Activated T-cell treated with anti-CD3 and anti-CD28 coated beads, Interleukin-2, amount 50 U/mL, for 72 hours (primary cell): ENCODE data around the gene CYB5R3. TPM values are rescaled to one million over a fixed set of nuclear protein-coding genes. Genes with fewer than 3 reads are reported as not detected.

Source experiments
- ATAC-seq, 2 donors: fragments of 150-1000 bp; cut with Tn5 transposase; replicated peaks in 1 of 2; 2 replicates each; pipeline ENCODE4 v1.10.0; 2021; ENCODE audit warnings: moderate library complexity in 2 of 2, mild to moderate bottlenecking in 1 of 2
- DNase-seq, 2 donors: peaks; one replicate each; pipeline ENCODE4 v3.0.0; 2021 to 2022; ENCODE audit warnings: mixed read lengths in 1 of 2
- H3K27ac Mint-ChIP-seq: one replicate; pipeline ENCODE4 v1.8.0; 2022; ENCODE audit warnings: mild to moderate bottlenecking, moderate library complexity, mixed read lengths
- H3K27me3 Mint-ChIP-seq: one replicate; pipeline ENCODE4 v1.8.0; 2022; ENCODE audit warnings: low read depth, mixed read lengths
- H3K36me3 Mint-ChIP-seq, 2 donors: one replicate each; pipeline ENCODE4 v1.8.0; 2022; ENCODE audit warnings: mixed read lengths in 2 of 2, mild to moderate bottlenecking in 1 of 2; ENCODE audit not compliant: insufficient read depth in 2 of 2
- H3K4me1 Mint-ChIP-seq: one replicate; pipeline ENCODE4 v1.8.0; 2022; ENCODE audit warnings: low read depth, mixed read lengths
- H3K4me3 Mint-ChIP-seq, 2 donors: one replicate each; pipeline ENCODE4 v1.8.0; 2022; ENCODE audit warnings: mild to moderate bottlenecking in 2 of 2, mixed read lengths in 2 of 2, moderate library complexity in 2 of 2
- H3K9me3 Mint-ChIP-seq, 2 donors: one replicate each; pipeline ENCODE4 v1.8.0; 2022; ENCODE audit warnings: mixed read lengths in 2 of 2
- total RNA-seq, 2 donors: library from RNA; stranded (reverse); gene quantifications; one replicate each; pipeline ENCODE4 v1.2.3, GENCODE V29; 2022

CYB5R3 gene
- total RNA-seq, 2 donors from 2014 or later = 60.7 to 67.1 TPM

GRCh38 chr22:42646569-42647525 lies 2.3 kb downstream of the CYB5R3 start:
- H3K9me3 Mint-ChIP-seq = no peaks in the 10 kb centered on the region
- H3K27ac Mint-ChIP-seq = no peak overlapping the region
- DNase-seq = no peak
- ATAC-seq = no peak
- no peaks in the 10 kb centered on the region for H3K27me3 Mint-ChIP-seq
- peaks cover 25% of the 10 kb centered on the region for H3K4me1 Mint-ChIP-seq
- peak overlapping the region; percentile 85 to 96 for H3K4me3 Mint-ChIP-seq
- peaks cover 1 to 2% of the 10 kb centered on the region in 2 donors for H3K36me3 Mint-ChIP-seq

GRCh38 chr22:42645938-42646568 lies 3.1 kb downstream of the CYB5R3 start:
- Mint-ChIP-seq H3K4me1 (peaks cover 25% of the 10 kb centered on the region), H3K4me3 (peak overlapping the region in 1 of 2 donors; percentile 8), H3K9me3 (no peaks in the 10 kb centered on the region), H3K27me3 (no peaks in the 10 kb centered on the region), H3K27ac (no peak overlapping the region), H3K36me3 (peaks cover 1 to 2% of the 10 kb centered on the region in 2 donors)
- ATAC-seq (no peak), DNase-seq (no peak)

GRCh38 chr22:42645341-42645937 lies 3.8 kb downstream of the CYB5R3 start:
- peak overlapping the region in 1 of 2 donors; percentile 27 for H3K4me3 Mint-ChIP-seq
- H3K36me3 Mint-ChIP-seq = peaks cover 1 to 2% of the 10 kb centered on the region in 2 donors
- H3K4me1 Mint-ChIP-seq = peaks cover 25% of the 10 kb centered on the region
- DNase-seq (no peak), ATAC-seq (no peak)
- no peak overlapping the region for H3K27ac Mint-ChIP-seq
- no peaks in the 10 kb centered on the region for H3K9me3 Mint-ChIP-seq
- H3K27me3 Mint-ChIP-seq = no peaks in the 10 kb centered on the region

- no peak for ATAC-seq
- H3K27me3 Mint-ChIP-seq = no peaks in the 10 kb centered on the region
These were observed 4.5 kb downstream of the CYB5R3 start for GRCh38 chr22:42644422-42645340.

GRCh38 chr22:42643634-42644421 lies 5.4 kb downstream of the CYB5R3 start:
- H3K4me1 Mint-ChIP-seq = peaks cover 25% of the 10 kb centered on the region
- H3K27ac Mint-ChIP-seq = no peak overlapping the region
- DNase-seq = no peak
- no peak overlapping the region for H3K4me3 Mint-ChIP-seq
- H3K27me3 Mint-ChIP-seq = no peaks in the 10 kb centered on the region
- peaks cover 1 to 2% of the 10 kb centered on the region in 2 donors for H3K36me3 Mint-ChIP-seq
- H3K9me3 Mint-ChIP-seq = no peaks in the 10 kb centered on the region
- ATAC-seq = no peak

More at GRCh38 chr22:42644422-42645340, 4.5 kb downstream of the CYB5R3 start:
- no peaks in the 10 kb centered on the region for H3K9me3 Mint-ChIP-seq
- DNase-seq = no peak
- H3K4me1 Mint-ChIP-seq = peaks cover 25% of the 10 kb centered on the region
- peak overlapping the region in 1 of 2 donors; percentile 27 for H3K4me3 Mint-ChIP-seq
- H3K27ac Mint-ChIP-seq = peak overlapping the region; percentile 77
- H3K36me3 Mint-ChIP-seq = peaks cover 1 to 2% of the 10 kb centered on the region in 2 donors

- no peak for ATAC-seq
- Mint-ChIP-seq H3K36me3 (no peaks in the 10 kb centered on the region), H3K9me3 (no peaks in the 10 kb centered on the region), H3K27ac (no peak overlapping the region), H3K27me3 (no peaks in the 10 kb centered on the region), H3K4me1 (peaks cover 22% of the 10 kb centered on the region), H3K4me3 (no peak overlapping the region)
- DNase-seq = no peak
These were observed 6.2 kb downstream of the CYB5R3 start for GRCh38 chr22:42642806-42643633.

GRCh38 chr22:42641801-42642413 lies 7.3 kb downstream of the CYB5R3 start:
- DNase-seq = no peak
- Mint-ChIP-seq H3K36me3 (no peaks in the 10 kb centered on the region), H3K4me1 (peaks cover 10% of the 10 kb centered on the region), H3K9me3 (no peaks in the 10 kb centered on the region), H3K27ac (no peak overlapping the region), H3K27me3 (no peaks in the 10 kb centered on the region), H3K4me3 (no peak overlapping the region)
- ATAC-seq = no peak

GRCh38 chr22:42639541-42640241 lies 9.5 kb downstream of the CYB5R3 start:
- H3K36me3 Mint-ChIP-seq = peaks cover 0 to 3% of the 10 kb centered on the region in 2 donors
- H3K4me1 Mint-ChIP-seq = peaks cover 7% of the 10 kb centered on the region
- no peaks in the 10 kb centered on the region for H3K9me3 Mint-ChIP-seq
- no peak overlapping the region for H3K27ac Mint-ChIP-seq
- no peak for ATAC-seq
- H3K27me3 Mint-ChIP-seq = no peaks in the 10 kb centered on the region
- H3K4me3 Mint-ChIP-seq = no peak overlapping the region
- no peak for DNase-seq

- DNase-seq (no peak), ATAC-seq (no peak)
- Mint-ChIP-seq H3K36me3 (peaks cover 1 to 3% of the 10 kb centered on the region in 2 donors), H3K4me3 (no peak overlapping the region), H3K9me3 (no peaks in the 10 kb centered on the region), H3K4me1 (peaks cover 7% of the 10 kb centered on the region), H3K27me3 (no peaks in the 10 kb centered on the region), H3K27ac (no peak overlapping the region)
These were observed 11.6 kb downstream of the CYB5R3 start for GRCh38 chr22:42637555-42637954.

GRCh38 chr22:42636506-42636905 lies 12.7 kb downstream of the CYB5R3 start:
- Mint-ChIP-seq H3K27ac (no peak overlapping the region), H3K27me3 (no peaks in the 10 kb centered on the region), H3K36me3 (peaks cover 1 to 7% of the 10 kb centered on the region in 2 donors), H3K4me3 (no peak overlapping the region), H3K4me1 (peaks cover 7% of the 10 kb centered on the region), H3K9me3 (no peaks in the 10 kb centered on the region)
- ATAC-seq = no peak
- no peak for DNase-seq
